Activated CD4-positive, alpha-beta T cell treated with anti-CD3 and anti-CD28 coated beads, Interleukin-2, Interleukin-4, amounts not matched to agents 100 ng/mL and 50 ng/mL, durations not matched to agents 16 hours and 8 hours (primary cell): Measurements from ENCODE around the gene NUP58.

Experiments used
- DNase-seq: peaks from one replicate; pipeline ENCODE4 v3.0.0-alpha.2; 2020; ENCODE audit warnings: low spot score

The NUP58 gene

GRCh38 chr13:25301347-25302113 is at the start of gene NUP58:
Gene NUP58, plus strand, starts transcription at chr13:25301625. Its CDS starts 149 bp downstream, at chr13:25301774.
- DNase-seq, result peak; percentile 96

DNA sequence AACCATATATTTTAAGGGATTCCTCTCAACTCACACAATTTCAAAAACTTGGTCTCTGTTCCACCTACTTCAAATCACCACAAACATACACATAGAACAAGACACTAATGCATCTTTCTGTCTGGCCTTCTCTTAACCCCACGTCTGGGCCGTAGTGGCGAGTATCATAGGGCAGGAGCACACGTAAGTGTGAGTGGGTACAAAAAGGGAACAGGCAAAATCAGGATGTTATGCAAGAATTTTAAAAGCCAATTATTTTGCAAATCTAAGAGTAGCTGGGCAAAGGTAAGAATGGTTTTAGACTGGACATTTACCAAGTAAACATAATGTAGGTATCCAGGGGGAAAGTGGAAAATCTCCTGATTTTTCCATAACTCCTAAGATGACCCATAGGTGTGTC is 49.2 kb upstream of the NUP58 start:
- DNase-seq, result no peak

- no peak for DNase-seq
Measured at GRCh38 chr13:25252752-25253151, 48.7 kb upstream of the NUP58 start.

GRCh38 chr13:25253702-25254101 is 47.7 kb upstream of the NUP58 start:
- no peak for DNase-seq

DNA sequence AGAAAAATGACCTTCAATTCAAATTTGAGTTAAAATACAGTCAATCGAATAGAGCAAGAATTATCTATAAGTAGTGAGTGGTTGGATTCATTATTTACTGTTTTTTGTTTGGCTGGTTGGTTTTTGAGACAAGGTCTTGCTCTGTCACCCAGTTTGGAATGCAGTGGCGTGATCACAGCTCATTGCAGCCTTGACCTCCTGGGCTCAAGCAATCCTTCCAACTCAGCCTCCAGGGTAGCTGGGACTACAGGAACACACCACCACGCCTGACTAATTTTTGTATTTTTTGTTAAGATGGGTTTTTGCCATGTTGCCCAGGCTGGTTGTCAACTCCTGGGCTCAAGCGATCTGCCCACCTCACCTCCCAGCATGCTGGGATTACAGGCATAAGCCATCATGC is 39.2 kb upstream of the NUP58 start:
- DNase-seq, result no peak

GRCh38 chr13:25266706-25267105 is 34.7 kb upstream of the NUP58 start:
- DNase-seq, result no peak

DNA sequence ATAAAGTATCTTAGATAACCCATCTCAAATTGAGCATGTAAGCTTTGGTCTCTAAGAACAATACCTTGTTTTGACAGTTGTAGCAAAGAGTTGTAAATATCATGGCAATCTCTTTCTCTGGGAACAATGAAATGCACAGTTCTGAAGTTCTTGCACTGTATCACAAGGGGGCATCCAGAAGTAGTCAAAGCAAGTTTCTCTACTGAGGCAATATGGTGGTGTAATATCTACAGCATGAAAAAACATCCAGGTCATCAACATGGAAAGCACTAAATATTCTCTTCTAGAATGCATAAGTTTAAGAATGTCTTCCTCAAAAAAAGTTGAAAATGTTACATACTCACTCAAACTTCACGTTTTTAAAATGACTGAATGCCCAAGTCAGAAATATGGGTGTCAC is 33.7 kb upstream of the NUP58 start:
- no peak for DNase-seq

DNA sequence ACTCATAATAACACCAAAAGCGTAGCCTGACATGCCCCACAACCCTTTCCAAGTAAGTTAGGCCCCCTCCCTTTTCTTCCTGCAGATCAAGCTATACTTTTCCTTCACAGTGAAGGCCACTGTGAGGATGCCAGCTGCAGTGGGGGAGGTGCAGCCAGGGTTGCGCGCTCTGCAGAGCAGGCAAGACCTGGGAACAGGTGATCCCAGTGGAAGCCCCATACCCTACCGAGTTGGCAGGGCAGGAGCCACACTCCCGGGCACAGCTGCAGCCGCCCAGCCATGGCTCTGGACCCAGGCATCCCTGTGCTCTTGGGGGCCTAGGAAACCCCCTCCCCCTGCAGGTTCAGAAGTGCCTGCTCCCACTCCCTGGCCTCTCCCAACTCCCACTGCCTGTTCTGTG is 32.9 kb upstream of the NUP58 start:
- DNase-seq, result no peak

GRCh38 chr13:25276748-25277147 is 24.7 kb upstream of the NUP58 start:
- peak; percentile 73 for DNase-seq

DNA sequence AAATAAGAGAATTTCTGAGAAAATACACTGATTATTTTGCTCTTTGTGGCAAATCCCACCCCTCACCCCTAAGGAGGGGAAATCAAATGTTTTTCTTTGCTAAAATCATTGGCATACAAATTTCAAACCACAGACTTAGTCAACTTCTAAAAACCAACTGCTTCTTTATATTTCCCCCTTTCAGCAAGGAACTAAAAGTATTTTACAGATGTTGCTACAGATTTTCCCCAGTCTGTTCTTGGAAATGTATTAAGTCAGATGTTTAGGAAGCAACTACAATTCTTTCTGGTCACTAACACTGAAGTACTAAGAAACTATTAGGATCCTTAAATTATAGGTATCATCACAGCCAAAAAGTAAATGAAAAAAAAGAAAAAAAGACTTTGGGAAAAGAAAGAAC is 21.0 kb upstream of the NUP58 start:
- DNase-seq, result no peak

GRCh38 chr13:25281193-25281934 is 20.1 kb upstream of the NUP58 start:
- DNase-seq, result peak; percentile 73

DNA sequence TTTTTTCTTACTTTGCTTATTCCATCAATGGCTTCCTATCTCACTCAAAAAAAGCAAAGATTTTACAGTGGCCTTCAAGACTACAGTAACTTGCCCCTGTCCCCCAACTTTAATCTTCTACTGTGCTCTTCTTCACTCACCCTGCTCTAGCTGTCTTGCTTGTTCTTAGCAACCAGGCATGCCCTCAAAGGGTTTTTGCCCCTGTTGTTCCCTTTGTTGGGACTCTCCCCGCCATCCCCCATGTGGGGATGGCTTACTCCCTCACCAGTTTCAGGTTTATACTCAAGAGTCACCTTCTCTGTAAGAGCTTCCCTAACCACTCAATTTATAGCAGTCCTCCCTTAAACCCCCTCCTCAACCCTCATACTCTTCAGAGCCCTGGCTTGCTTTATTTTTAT is 19.5 kb upstream of the NUP58 start:
- peak; percentile 15 for DNase-seq

GRCh38 chr13:25286308-25286968 is 15.0 kb upstream of the NUP58 start:
- peak; percentile 57 for DNase-seq

- peak; percentile 95 for DNase-seq
Measured at GRCh38 chr13:25286969-25287961, 14.2 kb upstream of the NUP58 start, which contains the start of gene MTMR6. Gene MTMR6, minus strand, starts transcription at chr13:25287488. Its CDS starts 241 bp downstream, at chr13:25287247.

DNA sequence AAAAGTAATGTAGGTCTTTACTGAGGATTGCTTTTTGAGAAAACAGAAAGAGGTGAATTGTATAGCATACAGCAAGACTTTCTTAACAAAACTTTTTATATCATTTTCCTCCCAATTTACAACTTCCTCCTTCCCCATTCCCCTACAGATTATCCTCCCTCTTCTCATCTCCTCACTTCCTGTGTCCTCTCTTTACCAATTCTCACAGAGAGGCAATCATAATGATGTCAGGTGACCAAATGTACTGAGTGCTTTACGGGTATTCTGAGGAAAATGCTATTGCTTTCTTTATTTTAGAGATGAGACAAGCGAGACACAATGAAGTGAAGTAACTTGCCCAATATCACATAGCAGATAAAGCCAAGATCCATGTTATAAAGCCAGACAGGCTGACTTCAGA is 12.5 kb upstream of the NUP58 start:
- no peak for DNase-seq

- no peak for DNase-seq
Measured at GRCh38 chr13:25291691-25292090, 9.7 kb upstream of the NUP58 start.

DNA sequence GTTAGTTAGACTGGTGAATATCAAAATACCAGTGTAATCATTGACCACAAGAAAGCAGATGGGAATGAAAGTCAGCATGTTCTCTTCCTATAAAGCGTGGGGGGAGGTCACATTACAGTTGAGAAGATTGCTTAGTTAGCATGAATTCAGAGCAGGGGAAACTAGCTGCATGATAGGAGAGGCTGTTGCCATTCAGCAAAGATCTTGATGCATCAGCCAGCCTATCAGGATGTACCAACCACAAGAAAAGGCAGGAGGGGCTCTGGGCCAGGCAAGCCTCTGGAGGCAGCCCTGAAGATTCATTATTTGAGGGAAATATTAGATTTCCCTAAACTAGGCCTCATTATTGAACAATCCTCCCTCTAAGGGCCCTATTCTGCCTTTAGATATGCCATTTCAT is 9.1 kb upstream of the NUP58 start:
- DNase-seq, result no peak

GRCh38 chr13:25295228-25295627 is 6.2 kb upstream of the NUP58 start:
- DNase-seq, result no peak

DNA sequence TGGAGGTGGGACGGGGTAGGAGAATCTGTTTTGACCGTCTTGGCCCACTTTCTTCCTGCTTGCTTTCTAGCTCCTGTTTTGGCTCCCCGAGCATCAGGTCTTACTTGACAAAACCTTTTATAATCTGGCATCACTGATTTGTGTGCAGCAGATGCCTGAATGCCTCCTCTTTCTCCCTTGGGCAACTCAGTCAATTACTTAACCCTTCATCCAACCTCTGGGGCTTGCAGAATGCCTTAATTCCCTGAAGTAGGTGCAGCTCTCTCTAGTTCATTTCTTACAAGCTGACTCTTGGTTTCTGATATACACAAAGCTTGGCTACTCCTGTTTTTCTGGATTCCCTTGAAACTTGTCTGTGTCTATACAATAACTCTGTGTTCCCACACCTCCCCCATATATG is 5.7 kb upstream of the NUP58 start:
- no peak for DNase-seq

DNA sequence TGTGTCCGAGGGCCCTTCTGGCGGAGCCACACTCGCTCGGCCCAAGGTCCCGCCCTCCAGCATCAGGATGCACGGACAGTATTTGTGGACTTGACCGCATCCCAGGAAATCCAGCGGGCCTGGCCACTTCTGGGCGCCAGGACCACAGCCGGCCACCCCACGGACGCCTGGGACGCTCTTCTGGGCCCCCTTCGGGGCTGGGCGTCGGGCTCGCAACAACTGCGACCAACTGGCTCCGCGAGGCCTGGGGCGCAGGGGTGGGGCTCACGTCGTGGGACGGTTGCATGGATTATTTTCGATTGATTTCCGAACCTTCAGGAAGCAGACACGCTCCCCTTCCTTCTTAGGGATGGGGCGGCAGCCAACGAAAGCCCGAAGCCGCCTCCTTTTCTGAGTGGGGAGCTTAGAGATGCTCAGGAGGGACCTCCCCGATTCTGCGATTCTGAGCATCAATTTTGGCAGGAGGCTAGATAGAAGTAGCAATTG is 521 bp upstream of the NUP58 start:
- DNase-seq, result no peak

DNA sequence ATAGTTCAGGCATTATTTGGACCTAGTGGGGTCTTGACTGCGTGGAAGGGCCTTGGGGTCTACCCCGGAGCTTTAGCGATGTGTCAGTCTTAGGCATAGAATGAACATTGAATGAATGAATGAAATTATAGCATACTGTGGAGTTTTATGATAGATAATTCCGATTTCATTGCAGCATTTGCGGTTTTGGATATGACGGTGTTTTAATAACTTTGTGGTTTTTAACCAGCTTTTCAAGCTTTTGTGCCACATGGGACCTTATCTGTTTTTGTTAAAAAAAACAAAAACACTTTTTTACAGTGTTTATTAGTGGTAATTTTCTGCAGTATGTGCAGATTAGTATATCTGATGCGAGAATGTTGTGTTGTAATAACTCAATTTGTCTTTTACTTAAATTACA is 696 bp downstream of the NUP58 start:
- DNase-seq, result no peak
